T-helper 1 cell (primary cell): ENCODE data around the gene IL17RE.

ENCODE experiments used
- DNase-seq, 5 donors: peaks; one replicate each; pipeline ENCODE4 v3.0.0-alpha.2; 2012 to 2020

The IL17RE gene

DNA sequence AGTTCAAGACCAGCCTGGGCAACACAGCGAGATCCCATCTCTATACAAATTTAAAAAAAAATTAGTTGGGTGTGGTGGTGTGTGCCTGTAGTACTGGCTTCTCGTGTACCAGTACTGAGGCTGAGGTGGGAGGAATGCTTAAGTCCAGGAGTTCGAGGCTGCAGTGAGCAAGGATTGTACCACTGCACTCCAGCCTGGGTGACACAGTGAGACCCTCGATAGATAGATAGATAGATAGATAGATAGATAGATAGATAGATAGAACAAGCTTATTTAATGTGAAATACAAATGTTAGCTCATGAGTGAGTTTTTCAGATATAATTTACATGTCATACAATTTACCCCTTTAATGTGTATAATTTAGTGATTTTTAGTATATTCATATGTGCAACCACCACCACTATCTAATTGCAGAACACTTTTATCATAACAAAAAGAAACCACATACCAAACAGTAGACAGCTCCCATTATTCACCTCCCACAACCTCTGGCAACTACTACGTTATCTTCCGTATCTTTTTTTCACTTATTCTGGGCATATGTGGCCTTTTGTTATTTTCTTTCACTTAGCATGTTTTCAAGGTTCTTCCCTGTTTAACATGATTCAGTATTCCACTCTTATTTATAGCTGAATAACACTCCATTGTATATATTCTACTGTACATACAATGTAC lies 62.7 kb downstream of the IL17RE start:
- no peak for DNase-seq
